Hepatocyte (in vitro differentiated cells): ENCODE measurements around the gene MT1F. TPM values are rescaled to one million over a fixed set of nuclear protein-coding genes. Genes with fewer than 3 reads are reported as not detected.
"Not testable (repeated sequence)": the region's sequence is repeated elsewhere in the genome, so short reads cannot be mapped to it uniquely, and the experiment has no call there.

Experiments
- DNase-seq: peaks from one replicate; pipeline ENCODE4 v3.0.0-alpha.2; 2016; ENCODE audit warnings: low spot score
- H2AFZ ChIP-seq: fragments of 200-600 bp; sonication (generic); 2 replicates; pipeline ENCODE4 v1.6.0; 2016; ENCODE audit warnings: antibody characterized with exemption, mild to moderate bottlenecking
- H3K27ac ChIP-seq: fragments of 200-600 bp; sonication (generic); 2 replicates; pipeline ENCODE4 v1.5.1; 2016; ENCODE audit warnings: mild to moderate bottlenecking
- H3K27me3 ChIP-seq: fragments of 200-600 bp; sonication (generic); 2 replicates; pipeline ENCODE4 v1.6.1; 2016
- H3K36me3 ChIP-seq: fragments of 200-600 bp; sonication (generic); replicated peaks from 2 replicates; pipeline ENCODE4 v1.5.1; 2016; ENCODE audit warnings: low read depth; ENCODE audit not compliant: insufficient read depth
- H3K4me1 ChIP-seq: fragments of 200-600 bp; sonication (generic); 2 replicates; pipeline ENCODE4 v1.5.1; 2016; ENCODE audit warnings: mild to moderate bottlenecking, moderate library complexity; ENCODE audit not compliant: insufficient read depth
- H3K4me2 ChIP-seq: fragments of 200-600 bp; sonication (generic); 2 replicates; pipeline ENCODE4 v1.6.0; 2016
- H3K4me3 ChIP-seq: fragments of 200-600 bp; sonication (generic); 2 replicates; pipeline ENCODE4 v1.5.1; 2016; ENCODE audit warnings: mild to moderate bottlenecking
- H3K79me2 ChIP-seq: fragments of 200-600 bp; sonication (generic); 2 replicates; pipeline ENCODE4 v1.6.0; 2017; ENCODE audit warnings: mild to moderate bottlenecking
- H3K9me2 ChIP-seq: fragments of 200-600 bp; sonication (generic); replicated peaks from 2 replicates; pipeline ENCODE4 v1.6.0; 2017; ENCODE audit warnings: mild to moderate bottlenecking; ENCODE audit not compliant: insufficient read depth
- H3K9me3 ChIP-seq: fragments of 200-600 bp; sonication (generic); 2 replicates; pipeline ENCODE4 v1.5.1; 2016; ENCODE audit warnings: low read depth, mild to moderate bottlenecking
- H4K20me1 ChIP-seq: fragments of 200-600 bp; sonication (generic); 2 replicates; pipeline ENCODE4 v1.6.0; 2016; ENCODE audit warnings: mild to moderate bottlenecking; ENCODE audit not compliant: insufficient read depth, poor library complexity, severe bottlenecking
- CTCF ChIP-seq: fragments of 200-600 bp; sonication (generic); IDR thresholded peaks from 2 replicates; pipeline ENCODE4 v1.5.1; 2016; ENCODE audit warnings: antibody characterized with exemption, mild to moderate bottlenecking; ENCODE audit not compliant: poor library complexity
- EZH2 ChIP-seq: fragments of 200-600 bp; sonication (generic); IDR thresholded peaks from 2 replicates; pipeline ENCODE4 v1.6.1; 2016; ENCODE audit warnings: antibody characterized with exemption, mild to moderate bottlenecking, borderline replicate concordance
- EZH2phosphoT487 ChIP-seq: fragments of 200-600 bp; sonication (generic); IDR thresholded peaks from one replicate; pipeline ENCODE4 v1.6.1; 2018; ENCODE audit warnings: antibody characterized with exemption, mild to moderate bottlenecking, low read depth, moderate library complexity; ENCODE audit not compliant: unreplicated experiment, severe bottlenecking
- WGBS: methylation state at CpG from one replicate; pipeline ENCODE4 v1.1.6; 2016; ENCODE audit warnings: low lambda C conversion rate; ENCODE audit errors: missing lambda C conversion rate; 5-methylcytosine and 5-hydroxymethylcytosine counted together
- polyA plus RNA-seq: library from polyadenylated mRNA; unstranded; fragments of >200 nt; fragmentation: Nextera tagmentation; extraction: Ambion mirVana; gene quantifications from 2 replicates; pipeline ENCODE4 v1.2.1, GENCODE V29; 2016
- total RNA-seq: library from RNA; depleted of rRNA; stranded (reverse); fragments of >200 nt; gene quantifications from 2 replicates; pipeline ENCODE4 v1.2.3, GENCODE V29; 2014

MT1F gene
- total and polyA plus RNA-seq, 2 experiments from 2014 or later: 7.1 to 11.8 TPM

GRCh38 chr16:56662357-56663354, 4.9 kb downstream of the MT1F start:
- Histone ChIP-seq H3K9me2 (no peaks in the 10 kb centered on the region), H2AFZ (no peak overlapping the region), H3K27ac (no peak overlapping the region), H3K79me2 (no peaks in the 10 kb centered on the region), H4K20me1 (no peaks in the 10 kb centered on the region), H3K4me3 (no peak overlapping the region), H3K36me3 (no peaks in the 10 kb centered on the region), H3K4me1 (no peaks in the 10 kb centered on the region), H3K27me3 (peaks cover 97% of the 10 kb centered on the region), H3K9me3 (no peaks in the 10 kb centered on the region), H3K4me2 (peak overlapping the region; percentile 62)
- DNase-seq: no peak
- 17% methylated on average over 31 of the region's 48 CpGs for WGBS
- peak; percentile 20 for TF ChIP-seq EZH2
- no peak for TF ChIP-seq EZH2phosphoT487

GRCh38 chr16:56664506-56664905, 6.7 kb downstream of the MT1F start:
- 78% methylated on average over 1 of the region's 1 CpG for WGBS
- H3K36me3 ChIP-seq: no peaks in the 10 kb centered on the region
- H3K27me3 ChIP-seq: peaks cover 100% of the 10 kb centered on the region

GRCh38 chr16:56665286-56666261, 7.8 kb downstream of the MT1F start:
- H3K27ac ChIP-seq, H3K36me3 ChIP-seq, H3K4me3 ChIP-seq, H2AFZ ChIP-seq, H3K9me2 ChIP-seq, H3K4me1 ChIP-seq, H3K79me2 ChIP-seq, H3K4me2 ChIP-seq, H4K20me1 ChIP-seq, DNase-seq, H3K9me3 ChIP-seq: not testable (repeated sequence)
- 61% methylated on average over 8 of the region's 8 CpGs for WGBS
- peaks cover 100% of the 10 kb centered on the region for H3K27me3 ChIP-seq

More at GRCh38 chr16:56664506-56664905, 6.7 kb downstream of the MT1F start:
- Histone ChIP-seq H4K20me1 (no peaks in the 10 kb centered on the region), H2AFZ (no peak overlapping the region), H3K4me2 (no peak overlapping the region), H3K27ac (no peak overlapping the region), H3K9me3 (no peaks in the 10 kb centered on the region), H3K4me3 (no peak overlapping the region), H3K4me1 (no peaks in the 10 kb centered on the region), H3K79me2 (no peaks in the 10 kb centered on the region), H3K9me2 (no peaks in the 10 kb centered on the region)
- TF ChIP-seq EZH2: no peak
- TF ChIP-seq EZH2phosphoT487: no peak
- no peak for TF ChIP-seq CTCF
- DNase-seq: no peak

- H2AFZ ChIP-seq: no peak within 1 kb of the TSS
- no peak within 1 kb of the TSS for H3K4me3 ChIP-seq
- no peaks in the 10 kb centered on the region for H4K20me1 ChIP-seq
- DNase-seq: peak; percentile 56
- no peaks in the 10 kb centered on the region for H3K4me1 ChIP-seq
- no peaks in the 10 kb centered on the region for H3K9me2 ChIP-seq
- 9% methylated on average over 46 of the region's 46 CpGs for WGBS
- H3K79me2 ChIP-seq: no peaks in the 10 kb centered on the region
- no peak within 1 kb of the TSS for H3K27ac ChIP-seq
- no peaks in the 10 kb centered on the region for H3K36me3 ChIP-seq
- peaks cover 100% of the 10 kb centered on the region for H3K27me3 ChIP-seq
- H3K9me3 ChIP-seq: no peaks in the 10 kb centered on the region
- peak within 1 kb of the TSS; percentile 49 for H3K4me2 ChIP-seq
- TF ChIP-seq CTCF (no peak), EZH2phosphoT487 (no peak), EZH2 (peak; percentile 43)
These were observed 10.1 kb downstream of the MT1F start, which contains the start of gene MT1G for GRCh38 chr16:56667581-56668571. Gene MT1G, minus strand, starts transcription at chr16:56668065. Its CDS starts 72 bp downstream, at chr16:56667993.
